Fibroblast of pulmonary artery (primary cell): ENCODE results near the gene MSMO1.

Experiments
- DNase-seq: peaks from one replicate; pipeline ENCODE4 v3.0.0-alpha.2; 2010; ENCODE audit warnings: low read depth
- H3K4me3 ChIP-seq: replicated peaks from 2 replicates; pipeline ENCODE4 v1.5.1; 2011; ENCODE audit warnings: low read depth, mild to moderate bottlenecking, control low read depth, low read length, moderate library complexity
- TF ChIP-seq, protein P1 (sequence below): IDR thresholded peaks from 2 replicates; pipeline ENCODE4 v1.5.1; 2011; ENCODE audit warnings: mild to moderate bottlenecking, control low read depth, low read length, inconsistent platforms; ENCODE audit errors: missing control alignments

The MSMO1 gene

DNA sequence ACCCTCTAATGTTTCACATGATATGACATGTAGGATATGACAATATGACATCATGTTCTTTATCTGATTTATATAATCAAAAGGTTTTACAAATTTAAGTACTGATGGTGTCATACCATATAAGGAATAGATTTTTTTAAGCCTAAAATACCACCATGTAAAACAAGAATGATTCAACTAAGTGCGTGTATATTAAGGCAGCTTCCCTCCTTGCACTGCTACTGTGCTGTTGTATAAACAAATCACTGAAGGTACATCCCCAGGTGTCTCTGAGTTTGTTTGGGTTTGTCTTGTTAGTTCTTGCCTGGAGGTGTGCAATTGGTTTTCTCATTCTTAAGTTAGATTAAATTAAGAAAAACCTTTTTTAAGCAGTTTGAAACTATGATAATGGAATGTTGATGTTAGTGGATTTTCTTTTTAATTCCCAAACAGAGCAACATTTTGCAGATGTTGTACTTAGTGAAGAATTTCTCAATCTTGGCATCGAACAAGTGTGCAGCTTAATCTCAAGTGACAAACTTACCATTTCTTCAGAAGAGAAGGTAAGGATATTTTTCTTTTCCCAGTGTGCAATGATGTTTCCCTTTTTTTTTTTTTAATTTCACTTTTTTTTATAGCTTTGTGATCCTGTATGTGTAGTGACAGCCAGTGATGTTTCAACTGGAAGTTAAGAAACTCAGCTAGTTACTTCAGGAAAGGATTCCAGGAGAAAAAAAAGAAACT, 33.4 kb upstream of the MSMO1 start:
- peak; percentile 11 for DNase-seq
- TF ChIP-seq, protein P1, sequence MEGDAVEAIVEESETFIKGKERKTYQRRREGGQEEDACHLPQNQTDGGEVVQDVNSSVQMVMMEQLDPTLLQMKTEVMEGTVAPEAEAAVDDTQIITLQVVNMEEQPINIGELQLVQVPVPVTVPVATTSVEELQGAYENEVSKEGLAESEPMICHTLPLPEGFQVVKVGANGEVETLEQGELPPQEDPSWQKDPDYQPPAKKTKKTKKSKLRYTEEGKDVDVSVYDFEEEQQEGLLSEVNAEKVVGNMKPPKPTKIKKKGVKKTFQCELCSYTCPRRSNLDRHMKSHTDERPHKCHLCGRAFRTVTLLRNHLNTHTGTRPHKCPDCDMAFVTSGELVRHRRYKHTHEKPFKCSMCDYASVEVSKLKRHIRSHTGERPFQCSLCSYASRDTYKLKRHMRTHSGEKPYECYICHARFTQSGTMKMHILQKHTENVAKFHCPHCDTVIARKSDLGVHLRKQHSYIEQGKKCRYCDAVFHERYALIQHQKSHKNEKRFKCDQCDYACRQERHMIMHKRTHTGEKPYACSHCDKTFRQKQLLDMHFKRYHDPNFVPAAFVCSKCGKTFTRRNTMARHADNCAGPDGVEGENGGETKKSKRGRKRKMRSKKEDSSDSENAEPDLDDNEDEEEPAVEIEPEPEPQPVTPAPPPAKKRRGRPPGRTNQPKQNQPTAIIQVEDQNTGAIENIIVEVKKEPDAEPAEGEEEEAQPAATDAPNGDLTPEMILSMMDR: no peak
- no peak overlapping the region for H3K4me3 ChIP-seq

DNA sequence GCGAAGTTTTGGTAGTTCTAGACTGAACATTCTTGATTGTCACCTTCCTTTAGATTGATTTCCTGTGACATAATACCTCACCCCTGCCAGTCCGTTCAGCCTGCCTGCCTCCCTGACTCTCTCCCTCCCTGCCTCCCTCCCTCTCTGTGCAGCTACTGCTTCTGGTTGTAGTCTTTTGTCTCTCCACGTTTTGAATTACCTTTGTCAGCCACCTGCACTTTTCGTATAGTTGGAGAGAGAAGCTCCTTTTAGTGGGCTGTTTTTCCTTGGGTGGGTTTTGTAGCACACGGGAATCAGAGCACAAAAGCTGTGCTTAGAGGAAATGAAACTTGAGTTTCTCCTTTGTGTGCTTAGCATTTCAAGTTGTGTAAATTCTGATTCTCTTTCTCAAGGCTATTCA, 32.6 kb upstream of the MSMO1 start:
- no peak for DNase-seq
- no peak overlapping the region for H3K4me3 ChIP-seq
- TF ChIP-seq, protein P1: no peak

DNA sequence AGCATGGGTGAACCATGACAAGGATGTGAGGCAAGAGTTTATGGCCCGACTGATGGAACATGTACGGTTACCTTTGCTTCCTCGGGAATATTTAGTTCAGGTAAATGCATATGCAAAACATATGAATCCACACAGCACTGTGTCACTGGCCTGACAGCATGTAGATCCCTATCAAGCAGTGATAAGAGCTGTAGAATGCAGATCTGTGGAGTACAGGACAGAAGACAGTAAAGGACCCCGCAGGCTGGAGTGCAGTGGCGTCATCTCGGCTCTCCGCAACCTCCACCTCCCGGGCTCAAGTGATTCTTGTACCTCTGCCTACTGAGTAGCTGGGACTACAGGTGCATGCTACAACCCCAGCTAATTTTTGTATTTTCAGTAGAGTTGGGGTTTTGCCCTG, 29.8 kb upstream of the MSMO1 start:
- H3K4me3 ChIP-seq: no peak overlapping the region
- TF ChIP-seq, protein P1: no peak
- DNase-seq: no peak

DNA sequence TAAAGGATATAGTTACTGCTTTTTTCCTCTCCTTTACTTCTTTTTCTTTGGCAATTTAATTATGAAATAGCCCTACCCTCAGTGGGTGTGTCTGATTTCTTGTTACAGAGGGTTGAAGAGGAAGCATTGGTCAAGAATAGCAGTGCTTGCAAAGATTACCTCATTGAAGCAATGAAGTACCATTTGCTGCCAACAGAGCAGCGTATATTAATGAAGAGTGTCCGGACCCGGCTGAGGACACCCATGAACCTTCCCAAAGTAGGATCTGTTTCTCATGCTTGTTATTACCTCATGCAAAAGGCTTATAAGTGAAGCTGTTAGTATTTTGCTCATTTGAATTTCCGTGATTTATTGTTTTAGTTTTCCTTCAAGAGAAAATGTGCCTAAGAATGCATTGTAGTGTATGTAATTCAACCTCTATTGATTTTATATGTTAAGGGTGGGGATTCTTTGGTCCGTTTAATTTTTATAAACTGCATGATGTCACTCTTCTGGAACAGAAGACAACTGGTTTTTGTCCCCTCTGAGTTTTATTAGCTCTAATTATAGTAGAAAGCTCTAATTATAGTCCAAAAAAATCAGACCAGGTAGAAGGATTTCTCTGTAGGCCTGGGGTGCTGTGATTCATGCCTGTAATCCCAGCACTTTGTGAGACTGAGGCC, 27.9 kb upstream of the MSMO1 start:
- DNase-seq: no peak

DNA sequence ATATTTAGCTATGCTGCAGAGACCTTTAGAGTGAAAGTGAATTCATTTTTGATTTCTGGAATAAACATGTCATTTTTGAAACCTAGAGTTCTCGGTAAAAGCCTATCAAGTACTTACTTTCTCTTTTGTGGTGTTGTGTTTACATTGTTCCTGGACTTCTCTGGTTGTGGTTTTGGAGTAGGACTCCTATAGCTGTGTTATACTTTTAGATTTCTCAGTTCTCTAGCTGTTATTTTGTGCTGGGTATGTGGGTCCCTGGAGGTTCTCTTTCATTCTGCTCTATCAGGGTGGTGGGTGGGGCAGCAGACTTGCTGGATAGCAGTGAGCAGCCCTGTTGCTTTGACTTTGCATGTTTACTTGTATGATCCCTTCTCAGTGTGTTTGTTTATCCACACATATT, 25.6 kb upstream of the MSMO1 start:
- TF ChIP-seq, protein P1: no peak
- no peak for DNase-seq
- H3K4me3 ChIP-seq: peak overlapping the region; percentile 23

More for the DNA sequence above, 27.9 kb upstream of the MSMO1 start:
- H3K4me3 ChIP-seq: no peak overlapping the region
- TF ChIP-seq, protein P1: no peak

DNA sequence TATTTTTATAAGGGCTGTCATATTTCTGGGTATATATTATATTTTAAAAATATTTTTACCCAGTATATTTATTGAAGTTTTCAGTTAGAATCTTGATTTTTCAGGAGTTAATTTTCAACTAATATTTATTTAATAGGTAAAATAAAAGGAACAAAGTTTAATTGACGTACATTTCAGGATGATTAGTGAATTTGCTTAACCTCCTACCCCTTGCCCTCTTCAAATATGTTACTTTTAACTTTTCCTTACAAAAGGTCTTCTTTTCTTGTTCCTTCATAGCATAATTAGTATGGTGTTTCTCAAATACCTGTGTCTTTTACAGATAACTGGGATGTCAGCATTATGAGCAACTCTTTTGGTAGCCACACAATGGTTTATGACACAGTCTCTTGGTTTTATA, 24.8 kb upstream of the MSMO1 start:
- DNase-seq: no peak
- TF ChIP-seq, protein P1: no peak
- no peak overlapping the region for H3K4me3 ChIP-seq
